Activated CD4-positive, alpha-beta T cell treated with anti-CD3 and anti-CD28 coated beads, Interleukin-2, amount 50 U/mL, for 24 hours (primary cell): ENCODE measurements around the gene CLEC17A.
"Not testable (repeated sequence)": the region's sequence is repeated elsewhere in the genome, so short reads cannot be mapped to it uniquely, and the experiment has no call there.

Experiments used
- DNase-seq, 2 donors: peaks; one replicate each; pipeline ENCODE4 v3.0.0-alpha.2; 2020; ENCODE audit warnings: low read depth in 1 of 2, low spot score in 1 of 2

Gene CLEC17A

DNA sequence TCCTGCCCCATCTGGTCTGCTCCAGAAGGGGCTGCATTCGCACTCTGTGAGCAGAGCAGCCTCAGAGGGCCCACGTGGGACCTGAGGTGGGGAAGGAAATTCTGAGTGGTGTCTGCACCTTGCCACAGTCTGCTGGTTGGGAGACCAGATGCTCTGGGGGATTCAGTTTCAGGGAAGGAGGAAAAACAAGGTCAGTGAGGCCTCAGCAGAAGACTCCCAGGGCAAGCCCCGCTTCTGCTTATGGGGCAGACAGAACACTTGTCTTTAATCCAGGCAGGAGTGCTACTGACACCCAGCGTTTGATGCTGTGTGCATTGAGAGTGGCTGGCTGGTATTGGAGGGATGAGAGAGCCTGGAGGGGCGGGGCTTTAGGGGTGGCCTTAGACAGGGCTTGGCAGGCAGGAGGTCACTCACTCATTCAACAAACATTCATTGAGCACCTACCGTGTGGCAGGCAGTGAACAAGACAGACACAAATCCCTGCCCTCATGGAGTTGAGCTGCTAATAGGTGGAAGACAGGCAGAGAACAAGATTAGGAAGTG lies 4.9 kb upstream of the CLEC17A start:
- no peak for DNase-seq

DNA sequence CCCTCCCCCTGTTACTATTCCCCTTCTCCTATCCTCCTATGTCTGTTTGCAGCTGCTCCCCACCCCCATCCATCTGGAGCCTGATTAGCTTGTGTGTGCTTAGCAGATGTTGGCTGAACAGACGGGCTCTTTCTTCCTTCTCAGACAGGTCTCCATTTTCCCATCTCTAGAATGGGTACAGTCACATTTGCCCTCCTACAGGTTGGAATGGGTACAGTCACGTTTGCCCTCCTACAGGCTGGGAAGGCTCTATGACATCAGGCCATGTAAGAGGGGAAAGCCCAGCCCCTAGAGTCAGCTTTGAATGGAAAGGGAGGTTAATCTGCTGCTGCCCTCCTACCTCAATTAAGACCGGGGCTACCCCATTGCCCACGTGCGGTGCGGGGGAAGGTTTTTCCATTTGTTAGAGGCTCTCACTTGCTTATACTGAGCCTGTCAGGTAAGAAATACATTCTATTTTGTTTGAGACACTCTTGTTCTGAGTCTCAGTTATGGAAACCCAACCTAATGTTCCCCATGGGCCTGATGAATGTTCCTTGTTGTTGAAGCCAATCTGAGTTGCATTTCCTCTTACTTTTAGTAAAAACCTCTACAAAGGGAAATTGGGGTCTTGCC lies 2.2 kb upstream of the CLEC17A start:
- DNase-seq = peak; percentile 39 to 52

GRCh38 chr19:14584372-14584771 lies 1.5 kb downstream of the CLEC17A start:
- DNase-seq = not testable (repeated sequence)

DNA sequence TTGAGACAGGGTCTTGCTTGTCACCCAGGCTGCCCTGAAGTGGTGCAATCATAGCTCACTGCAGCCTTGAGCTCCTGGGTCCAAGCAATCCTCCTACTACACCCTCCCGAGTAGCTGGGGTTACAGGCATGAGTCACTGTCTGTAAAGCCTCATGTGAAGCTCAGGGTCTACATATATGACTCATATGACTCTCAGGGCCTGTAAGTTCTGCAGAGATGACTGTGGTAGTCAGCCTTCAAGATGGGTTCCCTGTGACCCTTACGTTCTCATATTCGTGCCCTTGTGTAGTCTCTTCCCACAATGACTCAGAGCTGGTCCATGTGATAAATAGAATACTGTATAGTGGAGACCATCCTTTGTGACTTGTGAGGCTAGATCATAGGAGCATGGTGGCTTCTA lies 2.3 kb downstream of the CLEC17A start:
- DNase-seq = peak; percentile 13 to 45

DNA sequence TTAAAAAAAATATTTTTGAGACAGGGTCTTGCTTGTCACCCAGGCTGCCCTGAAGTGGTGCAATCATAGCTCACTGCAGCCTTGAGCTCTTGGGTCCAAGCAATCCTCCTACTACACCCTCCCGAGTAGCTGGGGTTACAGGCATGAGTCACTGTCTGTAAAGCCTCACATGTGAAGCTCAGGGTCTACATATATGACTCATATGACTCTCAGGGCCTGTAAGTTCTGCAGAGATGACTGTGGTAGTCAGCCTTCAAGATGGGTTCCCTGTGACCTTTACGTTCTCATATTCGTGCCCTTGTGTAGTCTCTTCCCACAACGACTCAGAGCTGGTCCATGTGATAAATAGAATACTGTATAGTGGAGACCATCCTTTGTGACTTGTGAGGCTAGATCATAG lies 6.5 kb downstream of the CLEC17A start:
- DNase-seq = peak in 1 of 2 donors; percentile 14

- DNase-seq = no peak
Measured at GRCh38 chr19:14595558-14595957, 12.7 kb downstream of the CLEC17A start.

DNA sequence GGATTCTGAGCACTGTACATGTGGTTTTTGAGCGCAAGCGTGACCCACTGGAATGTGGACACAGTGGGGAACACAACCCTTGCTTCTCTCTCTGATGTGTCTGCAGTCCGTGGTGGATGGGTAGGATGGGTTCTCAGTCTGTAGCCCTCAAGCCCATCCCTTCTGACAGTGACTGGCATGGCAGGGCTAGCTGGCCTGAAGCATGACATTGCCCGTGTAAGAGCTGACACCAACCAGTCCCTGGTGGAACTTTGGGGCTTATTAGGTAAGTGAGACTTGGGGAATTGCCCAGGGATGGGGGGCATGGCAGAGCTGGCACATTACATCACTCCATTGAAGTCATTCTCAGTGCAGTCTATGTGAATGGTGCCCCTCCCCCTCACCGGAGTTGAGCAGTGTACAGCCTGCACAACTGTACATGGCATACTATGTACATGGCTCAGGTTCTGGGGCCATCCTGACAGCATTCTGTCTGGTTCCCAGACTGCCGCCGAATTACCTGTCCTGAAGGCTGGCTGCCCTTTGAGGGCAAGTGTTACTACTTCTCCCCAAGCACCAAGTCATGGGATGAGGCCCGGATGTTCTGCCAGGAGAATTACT lies 16.8 kb downstream of the CLEC17A start:
- no peak for DNase-seq

- no peak for DNase-seq
Measured at GRCh38 chr19:14603990-14604387, 21.1 kb downstream of the CLEC17A start.

- DNase-seq = no peak
Measured at GRCh38 chr19:14606627-14607026, 23.7 kb downstream of the CLEC17A start.

GRCh38 chr19:14611051-14611450 lies 28.2 kb downstream of the CLEC17A start:
- DNase-seq = no peak

DNA sequence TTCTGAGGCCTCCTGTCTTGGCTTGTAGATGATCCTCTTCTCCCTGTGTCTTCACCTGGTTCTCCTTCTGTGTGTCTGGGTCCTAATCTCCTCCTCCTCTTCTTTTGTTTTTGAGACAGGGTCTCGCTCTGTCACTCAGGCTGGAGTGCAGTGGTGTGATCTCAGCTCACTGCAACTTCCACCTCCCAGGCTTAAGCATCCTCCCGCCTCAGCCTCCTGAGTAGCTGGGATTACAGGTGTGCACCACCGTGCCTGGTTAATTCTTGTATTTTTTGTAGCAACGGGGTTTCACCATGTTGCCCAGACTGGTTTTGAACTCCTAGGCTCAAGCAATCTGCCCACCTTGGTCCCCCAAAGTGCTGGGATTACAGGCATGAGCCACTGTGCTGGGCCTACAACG lies 29.4 kb downstream of the CLEC17A start:
- not testable (repeated sequence) for DNase-seq

DNA sequence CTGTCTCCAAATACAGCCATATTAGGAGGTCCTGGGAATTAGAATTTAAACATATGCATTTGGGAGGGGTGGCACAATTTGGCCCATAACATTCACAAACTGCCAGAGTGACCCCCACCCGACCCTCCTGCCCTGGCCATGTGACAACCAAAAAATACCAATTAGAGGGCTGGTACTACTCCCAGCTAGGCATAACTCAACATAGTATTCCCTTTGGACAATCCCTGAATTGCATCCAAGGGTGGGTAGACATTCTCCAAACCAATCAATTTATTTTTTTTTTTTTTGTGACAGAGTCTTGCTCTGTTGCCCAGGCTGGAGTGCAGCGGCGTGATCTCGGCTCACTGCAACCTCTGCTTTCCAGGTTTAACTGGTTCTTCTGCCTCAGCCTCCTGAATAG lies 29.8 kb downstream of the CLEC17A start:
- no peak for DNase-seq

GRCh38 chr19:14613399-14614098 lies 30.7 kb downstream of the CLEC17A start:
- not testable (repeated sequence) for DNase-seq

DNA sequence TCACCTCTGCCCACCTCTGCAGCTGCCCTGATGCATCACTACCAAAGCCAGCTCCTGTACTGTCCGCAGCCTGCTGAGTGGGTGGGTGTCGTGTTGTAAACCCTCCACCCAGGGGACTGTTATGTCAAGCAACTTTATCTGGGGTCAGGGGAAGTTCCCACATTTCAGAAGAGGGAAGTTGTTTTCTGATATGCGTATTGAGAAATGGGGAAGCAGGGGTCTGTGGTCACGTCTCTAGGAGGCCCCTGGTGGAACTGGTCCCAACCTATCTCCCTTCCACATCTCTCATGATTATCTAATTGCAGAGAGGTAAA lies 31.2 kb downstream of the CLEC17A start:
- no peak for DNase-seq

GRCh38 chr19:14615623-14616022 lies 32.7 kb downstream of the CLEC17A start:
- DNase-seq = no peak

DNA sequence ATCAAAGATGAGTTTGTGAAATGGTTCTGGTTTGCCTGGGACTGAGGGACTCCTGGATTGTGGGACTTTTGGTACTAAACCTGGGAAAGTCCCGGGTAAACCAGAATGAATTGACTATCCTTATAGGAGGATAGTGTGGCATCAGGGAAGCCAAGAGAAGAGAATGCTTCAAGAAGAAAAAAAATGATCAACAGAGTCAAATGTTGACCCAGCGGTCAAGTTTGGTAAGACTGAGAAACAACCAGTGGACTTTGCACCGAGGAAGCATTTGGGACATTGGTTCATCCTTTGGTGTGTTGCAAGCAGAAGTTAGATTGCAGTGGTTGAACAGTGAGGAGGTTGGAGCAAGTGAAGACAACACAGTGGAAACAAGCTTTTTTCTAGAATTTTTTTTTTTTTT lies 33.5 kb downstream of the CLEC17A start:
- no peak for DNase-seq

- DNase-seq = no peak
Measured at GRCh38 chr19:14619404-14619803, 36.5 kb downstream of the CLEC17A start.

DNA sequence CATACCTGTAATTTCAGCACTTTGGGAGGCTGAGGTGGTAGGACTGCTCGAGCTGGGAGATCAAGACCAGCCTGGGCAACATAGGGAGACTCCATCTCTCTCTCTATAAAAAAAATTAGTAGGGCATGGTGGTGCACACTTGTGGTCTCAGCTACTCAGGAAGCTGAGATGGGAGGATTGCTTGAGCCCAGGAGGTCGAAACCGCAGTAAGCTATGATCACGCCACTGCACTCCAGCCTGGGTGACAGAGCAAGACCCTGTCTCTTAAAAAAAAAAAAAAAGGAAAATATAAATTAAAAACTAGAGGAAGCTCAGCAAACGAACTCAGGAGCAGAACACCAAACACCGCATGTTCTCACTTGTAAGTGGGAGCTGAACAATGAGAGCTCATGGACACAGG lies 41.6 kb downstream of the CLEC17A start:
- not testable (repeated sequence) for DNase-seq

DNA sequence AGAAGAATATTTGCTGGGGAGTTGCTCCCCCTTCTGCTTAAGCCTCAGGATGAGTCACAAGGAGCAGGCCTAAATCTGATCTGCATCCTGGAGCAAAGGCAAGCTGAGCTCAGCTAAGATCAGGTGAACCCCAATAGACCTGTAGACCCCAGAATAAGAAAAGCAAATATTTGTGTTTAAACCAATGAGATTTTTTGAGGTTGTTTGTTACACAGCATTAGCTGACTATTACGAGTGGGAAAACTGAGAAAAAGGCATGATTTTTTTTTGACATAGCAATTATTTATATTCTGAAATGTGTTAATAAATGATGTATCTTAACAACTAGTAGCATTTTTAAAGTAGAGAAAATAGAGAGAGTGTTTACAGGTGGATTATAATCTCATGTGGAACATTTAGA lies 46.7 kb downstream of the CLEC17A start:
- no peak for DNase-seq

DNA sequence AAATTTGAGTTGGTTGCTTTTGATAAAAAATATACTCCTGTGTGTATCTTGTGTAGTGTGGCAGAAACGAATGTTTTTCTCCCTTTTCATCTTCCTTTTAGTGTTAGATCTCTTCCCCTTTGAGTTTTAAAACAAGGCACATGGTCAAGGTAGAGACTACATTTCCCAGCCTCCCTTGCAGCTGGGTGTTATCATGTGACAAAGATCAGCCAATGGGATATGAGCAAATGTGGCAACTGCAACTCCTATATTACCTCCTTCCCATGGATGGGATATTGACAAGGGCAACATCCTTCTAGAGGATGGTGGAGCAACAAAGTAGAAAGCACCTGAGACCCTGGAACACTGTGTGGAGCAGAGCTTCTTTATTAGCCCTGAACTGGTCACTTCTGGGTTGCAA lies 49.4 kb downstream of the CLEC17A start:
- DNase-seq = no peak

GRCh38 chr19:14639536-14640277 lies 56.8 kb downstream of the CLEC17A start:
- no peak for DNase-seq

DNA sequence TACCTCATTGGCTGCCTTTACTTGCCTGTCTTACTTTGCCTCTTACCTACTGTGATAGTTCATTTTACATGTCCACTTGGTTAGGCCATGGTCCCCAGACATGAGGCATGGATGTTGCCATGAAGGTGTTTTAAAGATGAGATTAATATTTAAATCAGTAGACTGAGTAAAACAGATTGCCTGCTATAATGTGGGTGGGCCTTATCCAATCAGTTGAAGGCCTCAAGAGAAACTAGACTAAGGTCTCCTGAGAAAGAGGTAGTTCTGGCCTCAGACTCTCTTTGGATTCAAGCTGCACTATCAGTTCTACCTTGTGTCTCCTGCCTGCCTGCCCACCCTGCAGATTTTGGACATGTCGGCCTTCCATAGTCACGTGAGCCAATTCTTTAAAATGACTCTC lies 65.6 kb downstream of the CLEC17A start:
- DNase-seq = no peak
